HG02763 (cell line): ENCODE measurements around the gene CFLAR.
A peak's percentile ranks its signal among the peaks of the same experiment; 100 is the strongest.
"Not testable (repeated sequence)": the region's sequence is repeated elsewhere in the genome, so short reads cannot be mapped to it uniquely, and the experiment has no call there.

ENCODE experiments used
- ATAC-seq: cut with Tn5 transposase; IDR thresholded peaks from one replicate; pipeline ENCODE4 v1.9.1; 2021; ENCODE audit warnings: mild to moderate bottlenecking, moderate library complexity; ENCODE audit not compliant: unreplicated experiment

CFLAR gene

DNA sequence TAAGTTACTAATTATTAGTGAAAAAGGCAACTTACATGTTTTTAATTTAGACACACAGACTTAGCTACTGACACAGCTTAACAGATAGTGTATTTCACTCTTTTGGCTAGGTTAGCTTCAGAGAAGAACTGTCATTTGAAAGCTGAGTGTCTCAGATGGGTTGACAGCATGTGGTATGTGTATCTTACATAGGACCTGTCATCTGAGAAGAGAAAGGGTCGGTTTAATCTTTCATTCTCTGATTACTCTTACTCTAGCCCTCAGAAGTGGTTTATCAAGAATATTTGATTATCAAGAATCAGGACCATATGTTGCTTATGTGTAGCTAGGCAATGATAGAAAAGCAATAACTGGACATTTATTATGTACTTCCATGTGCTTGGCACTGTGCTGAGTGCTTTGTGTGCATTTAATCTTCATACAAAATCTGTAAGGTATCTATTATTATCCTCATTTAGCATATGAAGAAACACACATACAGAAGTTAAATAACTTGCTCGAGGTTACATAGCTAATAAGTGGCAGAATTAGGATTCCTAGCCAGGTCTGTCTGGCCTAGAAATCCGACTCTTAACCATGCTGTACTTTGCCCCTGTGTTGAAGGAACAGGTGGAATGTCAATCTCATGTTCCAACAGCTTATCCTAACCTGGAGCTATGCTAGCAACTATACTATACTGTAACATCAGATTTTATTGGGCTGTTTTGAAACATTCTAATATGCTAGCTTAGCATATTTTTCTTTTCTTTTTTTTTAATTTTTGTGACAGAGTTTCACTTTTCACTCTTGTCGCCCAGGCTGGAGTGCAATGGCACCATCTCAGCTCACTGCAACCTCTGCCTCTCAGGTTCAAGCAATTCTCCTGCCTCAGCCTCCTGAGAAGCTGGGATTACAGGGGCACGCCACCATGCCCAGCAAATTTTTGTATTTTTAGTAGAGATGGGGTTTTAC is 28.4 kb downstream of the CFLAR start:
- no peak for ATAC-seq

DNA sequence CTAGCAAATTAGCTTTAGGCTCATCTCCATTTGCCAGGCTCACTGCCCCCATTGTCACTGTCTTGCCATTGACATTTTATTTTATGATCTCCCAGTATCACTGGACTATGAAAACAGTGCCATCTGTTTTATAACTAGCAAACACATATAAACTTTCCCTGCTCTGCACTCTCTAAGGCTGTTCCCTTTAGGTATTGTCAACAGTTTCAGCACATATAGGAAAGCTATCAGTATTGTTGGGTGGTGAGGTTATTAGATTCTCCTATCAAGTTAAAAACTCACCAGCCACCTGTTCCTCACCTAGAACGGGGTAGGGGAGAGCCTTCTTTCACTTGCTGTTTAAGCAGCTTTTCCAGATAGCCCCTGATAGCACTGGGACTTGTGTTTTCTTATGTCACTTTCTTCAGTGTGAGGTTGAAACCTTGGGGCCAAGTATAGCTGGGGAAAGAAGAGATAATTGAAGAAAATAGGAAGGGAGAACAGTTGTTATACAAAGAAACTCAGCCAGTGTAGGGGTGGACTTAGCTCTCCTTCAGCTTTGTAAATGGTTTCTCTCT is 32.5 kb downstream of the CFLAR start:
- ATAC-seq = no peak

DNA sequence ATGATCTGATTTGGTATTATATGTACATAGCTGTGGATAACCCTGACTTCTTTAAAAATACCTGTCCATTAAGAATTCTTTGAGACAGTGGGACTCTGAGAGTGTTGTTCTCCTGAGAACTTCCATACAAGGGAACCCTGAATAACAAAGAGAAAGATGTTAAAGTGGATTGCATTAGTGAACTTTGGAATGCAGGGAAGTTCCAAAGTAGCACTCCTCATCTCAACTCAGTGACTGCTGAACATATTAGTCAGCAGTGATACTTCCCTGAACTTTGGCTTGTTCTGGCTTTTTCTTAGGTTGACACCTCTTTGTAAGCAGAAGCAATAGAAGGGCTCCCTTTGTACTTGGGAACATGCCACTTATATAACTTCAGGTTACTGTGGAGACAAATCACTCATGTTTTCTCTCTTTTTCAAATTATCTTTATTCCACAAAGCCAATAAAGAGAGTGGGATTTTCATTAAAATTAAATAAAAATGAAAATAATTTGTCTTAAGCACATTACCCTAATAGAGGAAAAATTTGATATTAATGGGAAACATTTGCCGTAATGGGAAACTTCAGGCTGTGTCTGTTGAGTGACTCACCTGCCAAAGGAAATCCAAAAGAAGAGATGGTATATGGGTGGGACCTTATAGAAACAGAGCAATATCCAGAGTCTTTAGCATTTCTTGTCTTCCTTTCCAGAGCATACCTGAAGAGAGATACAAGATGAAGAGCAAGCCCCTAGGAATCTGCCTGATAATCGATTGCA is 33.3 kb downstream of the CFLAR start:
- no peak for ATAC-seq

DNA sequence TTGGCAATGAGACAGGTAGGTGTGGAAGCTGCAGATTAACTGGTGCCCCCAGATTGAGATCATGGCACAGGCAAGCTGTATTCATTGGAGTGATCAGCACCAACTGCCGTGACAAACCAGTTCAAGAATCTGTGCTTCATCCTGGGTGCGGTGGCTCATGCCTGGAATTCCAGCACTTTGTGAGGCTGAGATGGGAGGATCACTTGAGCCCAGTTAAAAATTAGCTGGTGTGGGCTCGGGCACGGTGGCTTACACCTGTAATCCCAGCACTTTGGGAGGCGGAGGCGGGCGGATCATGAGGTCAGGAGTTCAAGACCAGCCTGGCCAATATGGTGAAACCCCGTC is 33.8 kb downstream of the CFLAR start:
- ATAC-seq = not testable (repeated sequence)

DNA sequence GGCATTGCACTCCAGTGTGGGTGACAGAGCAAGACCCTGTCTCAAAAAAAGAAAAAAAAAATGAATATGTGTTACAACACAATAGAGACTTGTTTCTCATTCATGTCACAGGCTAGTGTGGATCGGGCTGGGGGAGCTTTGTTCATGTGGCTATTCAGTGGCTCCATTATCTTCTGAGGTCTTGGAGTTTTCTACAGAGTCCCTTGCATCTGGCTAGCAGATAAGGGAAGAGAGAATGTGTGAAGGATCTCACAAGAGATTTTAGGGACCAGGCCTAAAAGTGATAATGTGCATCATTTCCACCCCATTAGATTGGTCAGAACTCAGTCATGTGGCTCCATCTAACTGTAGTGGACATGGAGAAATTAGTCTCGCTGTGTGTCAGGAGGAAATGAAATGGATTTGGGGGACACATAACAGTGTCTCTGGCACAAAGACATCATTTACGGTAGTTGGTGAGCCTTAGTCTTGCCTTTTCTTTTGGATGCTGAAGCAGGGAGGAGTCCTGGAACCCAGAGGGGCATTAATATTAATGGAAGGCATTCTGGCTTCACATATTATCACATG is 34.6 kb downstream of the CFLAR start:
- ATAC-seq = no peak

DNA sequence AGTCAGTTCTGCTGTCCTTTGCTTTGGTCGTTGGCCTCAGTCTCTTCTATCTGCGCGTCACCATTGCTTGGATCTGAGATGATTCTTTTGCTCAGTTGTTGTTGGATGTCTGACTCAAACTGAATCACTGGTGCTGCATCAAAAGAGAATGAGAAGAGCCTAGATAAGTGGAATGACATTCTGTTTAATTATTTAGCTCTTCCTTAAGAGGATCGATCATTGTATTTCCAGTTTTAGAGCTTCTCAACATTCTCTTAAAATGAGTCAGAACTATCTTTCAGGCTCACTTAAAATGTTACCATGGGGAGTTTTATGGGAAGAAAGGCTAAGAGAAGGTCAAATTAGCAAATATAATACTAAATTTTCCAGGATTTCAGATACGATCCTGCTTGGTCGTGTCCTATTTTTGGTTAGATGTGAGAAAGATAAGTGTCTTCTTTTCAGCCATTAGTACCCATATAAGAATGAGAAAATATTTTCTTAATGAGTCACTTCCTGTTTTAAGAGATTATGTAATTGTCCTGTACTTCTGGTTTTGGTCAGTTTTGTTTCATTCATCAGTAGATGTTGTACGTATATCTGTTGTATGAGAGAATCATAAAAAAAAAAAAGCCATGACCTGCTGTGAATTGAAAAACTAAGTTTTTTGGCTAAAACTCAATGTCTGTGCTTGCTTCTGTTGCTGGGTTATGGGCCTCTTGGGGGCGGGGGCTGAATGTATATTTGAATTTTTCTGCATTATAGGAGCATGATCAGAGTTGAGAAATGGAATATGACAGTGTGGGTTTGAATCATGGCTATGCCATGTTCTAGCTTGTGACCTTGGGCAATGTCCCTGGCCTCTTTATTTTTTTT is 35.4 kb downstream of the CFLAR start:
- no peak for ATAC-seq

DNA sequence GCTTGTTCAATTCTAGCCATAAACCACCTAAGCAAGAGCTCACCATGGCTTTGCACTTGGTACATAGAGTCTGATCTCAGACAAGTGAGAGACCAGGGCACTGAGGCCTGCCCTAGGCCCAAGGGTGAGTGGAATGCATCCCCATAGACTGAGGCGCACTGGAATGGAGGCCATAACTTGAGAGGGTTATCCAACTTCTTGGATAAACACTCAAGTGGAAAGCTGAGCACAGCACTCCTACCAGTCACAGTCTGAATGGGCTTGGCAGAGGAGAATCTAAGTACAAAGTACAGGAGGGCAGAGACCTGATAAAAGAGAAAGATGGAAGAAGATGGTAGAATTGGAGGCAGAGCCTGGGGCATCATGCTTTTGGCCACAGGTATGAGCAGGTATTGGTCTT is 36.6 kb downstream of the CFLAR start:
- ATAC-seq = no peak

DNA sequence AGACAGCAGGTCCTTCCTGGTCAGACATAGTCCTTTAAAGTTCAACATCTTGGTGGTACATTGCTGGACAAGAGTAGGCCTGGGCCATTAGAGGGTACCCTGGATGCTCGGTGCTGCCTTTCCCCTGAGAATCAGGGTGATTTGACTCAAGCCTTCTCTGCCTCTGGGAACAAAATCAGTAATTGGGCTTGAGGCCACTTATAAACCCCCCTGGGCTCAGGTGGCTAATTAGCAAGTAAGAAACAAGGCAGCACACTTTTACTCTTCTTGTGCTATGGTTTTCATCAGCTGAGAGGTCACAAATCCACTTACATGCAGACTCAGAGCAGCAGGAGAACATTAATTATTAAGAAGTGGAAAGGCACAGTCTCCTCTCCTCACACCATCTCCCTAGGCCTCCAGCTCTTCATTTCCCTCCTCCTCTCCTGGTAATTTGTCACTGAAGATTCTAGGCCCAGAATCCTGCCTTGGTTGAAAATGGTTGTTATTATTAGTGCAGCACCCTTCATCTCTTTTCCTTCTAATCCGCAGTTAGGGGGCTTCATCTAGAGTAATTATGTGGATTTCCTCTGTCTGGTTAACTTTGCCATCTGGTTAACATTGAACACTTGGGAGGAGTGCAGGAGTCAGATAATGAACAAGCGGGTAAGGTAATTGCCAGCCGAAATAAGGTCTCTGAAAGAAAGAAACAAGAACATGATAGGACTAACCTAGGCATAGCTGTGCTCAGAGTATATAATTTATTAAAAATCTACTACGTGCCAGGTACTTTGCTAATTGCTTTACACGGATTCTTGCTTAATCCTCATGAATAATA is 37.2 kb downstream of the CFLAR start:
- no peak for ATAC-seq

DNA sequence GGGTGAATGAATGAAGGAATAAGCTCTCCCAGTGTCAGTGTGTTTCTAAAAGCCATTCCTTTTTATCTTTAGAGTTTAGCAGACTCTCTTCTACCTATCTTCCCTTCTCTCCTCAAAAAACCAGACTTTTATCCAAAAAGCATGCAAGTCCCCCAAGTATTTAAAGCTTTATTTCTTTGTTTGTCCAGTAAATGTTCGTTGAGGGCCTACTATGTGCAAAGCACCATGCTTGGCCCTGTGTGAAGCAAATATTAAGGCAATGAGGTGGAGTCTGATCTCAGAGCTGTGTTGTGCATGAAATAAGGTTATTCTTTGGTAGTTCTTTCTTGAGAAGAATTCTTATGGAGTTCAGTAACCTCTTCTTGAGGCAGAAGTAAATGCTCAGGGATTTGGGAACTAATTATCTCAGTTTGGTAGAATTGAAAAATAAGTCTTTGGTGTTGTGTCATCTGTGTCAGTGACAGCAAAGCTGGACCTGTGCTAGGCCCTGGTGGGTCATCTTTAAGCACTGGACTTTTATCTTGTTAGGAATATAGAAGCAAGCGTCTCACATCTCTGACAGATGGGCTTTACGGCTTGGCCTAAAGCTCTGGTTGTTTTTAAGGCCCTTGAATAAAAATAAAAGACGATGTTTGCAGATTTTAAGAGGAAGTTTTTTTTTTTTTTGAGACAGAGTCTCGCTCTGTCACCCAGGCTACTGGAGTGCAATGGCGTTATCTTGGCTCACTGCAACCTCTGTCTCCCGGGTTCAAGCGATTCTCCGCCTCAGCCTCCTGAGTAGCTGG is 38.8 kb downstream of the CFLAR start:
- no peak for ATAC-seq

DNA sequence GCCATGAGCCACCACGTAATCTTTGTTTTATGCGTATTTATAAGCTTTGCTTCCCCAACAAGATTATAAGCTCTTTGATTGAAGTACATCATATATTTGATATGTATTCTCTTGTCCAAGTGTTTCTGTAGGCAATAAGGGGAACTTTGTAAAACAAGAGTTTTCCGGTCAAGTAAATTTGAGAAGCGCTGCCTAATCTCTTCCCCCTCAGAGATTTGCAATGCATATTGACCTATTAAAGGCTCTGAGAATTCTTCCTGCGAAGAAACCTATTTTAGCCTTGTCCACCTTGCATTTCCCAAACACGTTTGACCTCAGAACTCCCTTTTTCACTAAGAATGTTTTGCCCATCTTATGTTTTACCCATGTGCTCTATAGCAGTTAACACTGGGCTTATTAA is 40.1 kb downstream of the CFLAR start:
- ATAC-seq = no peak

DNA sequence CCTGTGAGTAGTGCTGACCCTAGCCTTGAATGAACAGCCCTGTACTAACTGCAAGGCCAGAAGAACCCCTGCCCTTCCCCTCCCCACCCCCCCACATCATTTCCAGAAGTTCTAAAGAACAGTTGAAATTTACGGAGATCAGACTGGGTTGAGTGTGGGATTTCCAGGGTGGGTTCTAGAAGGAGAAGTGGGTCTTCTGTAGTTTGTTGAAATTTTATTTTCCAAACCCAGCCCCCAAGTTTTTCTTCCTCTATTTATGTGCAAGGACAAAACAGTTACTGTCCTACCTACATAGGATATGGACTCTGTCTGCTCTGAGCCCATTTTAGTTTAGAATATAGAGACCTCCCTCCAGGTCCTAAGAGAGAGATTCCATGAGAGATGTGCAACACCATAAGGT is 40.7 kb downstream of the CFLAR start:
- no peak for ATAC-seq

DNA sequence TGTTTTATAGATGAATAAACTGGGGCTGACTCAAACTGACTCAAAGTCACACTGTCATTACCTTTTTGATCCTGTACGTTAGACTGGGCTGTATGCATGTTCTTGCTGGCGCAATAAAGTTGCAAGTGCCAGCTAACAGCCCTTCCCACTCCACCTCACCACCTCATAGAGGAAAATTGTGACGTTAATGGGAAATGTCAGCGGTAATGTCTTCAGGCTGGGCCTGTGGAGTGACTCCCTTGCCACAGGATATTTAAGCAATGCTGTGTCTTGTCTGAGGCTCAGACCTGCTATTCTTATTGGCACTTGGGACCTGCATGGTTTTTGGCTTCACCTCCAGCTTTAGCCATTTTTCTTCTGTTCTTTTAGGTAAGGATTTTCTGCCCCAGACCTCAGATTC is 41.7 kb downstream of the CFLAR start:
- peak; percentile 13 for ATAC-seq

DNA sequence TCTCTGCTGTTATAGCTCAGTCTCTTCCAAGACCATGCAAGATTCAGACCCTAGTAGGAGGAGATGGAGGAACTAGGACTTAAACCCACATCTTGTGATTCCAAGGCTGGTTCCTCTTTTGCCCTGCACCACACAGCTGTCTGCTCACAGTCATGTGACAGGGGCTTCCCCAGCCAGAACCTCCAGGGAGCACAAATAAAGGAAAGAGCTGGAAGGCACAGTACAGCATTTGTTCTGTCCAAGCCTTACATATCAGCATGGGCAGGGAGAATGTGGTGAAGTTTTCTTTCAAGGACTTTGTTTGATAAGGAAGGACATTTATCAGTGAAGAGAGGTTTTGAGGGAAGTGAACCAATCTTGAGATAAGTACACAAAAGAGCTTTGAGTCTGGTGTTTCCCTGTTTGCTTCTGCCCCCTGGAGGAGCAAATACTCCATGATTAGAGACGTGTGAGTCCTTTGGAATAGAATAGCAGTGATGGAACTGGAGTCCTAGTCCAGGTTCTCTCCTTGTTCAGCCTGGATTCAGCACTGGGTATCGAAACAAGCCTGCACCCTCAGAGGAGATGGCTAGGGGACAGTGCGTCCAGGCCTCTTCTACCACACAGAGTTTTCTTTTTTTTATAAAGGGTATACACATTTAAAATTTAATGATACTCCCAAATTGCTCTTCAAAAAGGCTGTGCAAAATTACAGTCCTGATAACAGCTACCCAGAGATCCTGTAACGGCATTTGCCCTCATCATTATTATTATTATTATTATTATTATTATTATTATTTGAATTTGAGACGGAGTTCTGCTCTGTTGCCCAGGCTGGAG is 42.4 kb downstream of the CFLAR start:
- peak; percentile 93 for ATAC-seq

DNA sequence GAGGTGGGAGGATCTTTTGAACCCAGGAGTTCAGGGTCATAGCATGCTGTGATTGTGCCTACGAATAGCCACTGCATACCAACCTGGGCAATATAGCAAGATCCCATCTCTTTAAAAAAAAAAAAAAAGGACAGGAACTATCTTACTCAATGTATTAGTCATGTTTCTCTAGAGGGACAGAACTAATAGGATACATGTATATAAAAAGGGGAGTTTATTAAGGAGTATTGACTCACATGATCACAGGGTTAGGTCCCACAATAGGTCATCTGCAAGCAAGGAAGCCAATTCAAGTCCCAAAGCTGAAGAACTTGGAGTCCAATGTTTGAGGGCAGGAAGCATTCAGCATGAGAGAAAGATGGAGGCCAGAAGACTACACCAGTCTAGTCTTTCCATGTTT is 48.2 kb downstream of the CFLAR start:
- no peak for ATAC-seq

DNA sequence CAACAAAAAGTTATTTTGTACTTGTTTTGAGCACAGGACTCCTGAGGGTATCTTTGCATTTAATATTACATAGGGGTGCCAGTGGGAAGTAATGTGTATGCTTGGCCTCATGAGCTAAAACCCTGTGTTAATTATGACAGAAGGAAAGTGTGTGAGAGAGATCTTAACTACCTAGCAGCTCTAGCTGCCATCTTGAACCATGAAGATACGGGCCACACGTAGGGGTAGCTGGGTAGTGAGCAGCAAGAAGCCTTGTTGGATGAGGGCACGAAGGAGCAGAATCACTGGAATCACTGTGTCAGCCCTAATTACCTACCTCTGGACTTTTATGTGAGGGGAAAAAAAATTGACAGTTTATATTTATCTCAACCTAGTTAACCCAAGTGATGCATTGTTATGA is 51.6 kb downstream of the CFLAR start:
- ATAC-seq = no peak

DNA sequence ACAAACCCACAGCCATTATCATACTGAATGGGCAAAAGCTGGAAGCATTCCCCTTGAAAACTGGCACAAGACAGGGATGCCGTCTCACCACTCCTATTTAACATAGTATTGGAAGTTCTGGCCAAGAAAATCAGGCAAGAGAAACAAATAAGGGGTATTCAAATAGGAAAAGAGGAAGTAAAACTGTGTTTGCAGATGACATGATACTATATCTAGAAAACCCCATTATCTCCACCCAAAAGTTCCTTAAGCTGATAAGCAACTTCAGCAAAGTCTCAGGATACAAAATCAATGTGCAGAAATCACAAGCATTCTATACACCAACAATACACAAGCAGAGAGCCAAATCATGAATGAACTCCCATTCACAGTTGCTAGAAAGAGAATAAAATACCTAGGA is 52.5 kb downstream of the CFLAR start:
- not testable (repeated sequence) for ATAC-seq

DNA sequence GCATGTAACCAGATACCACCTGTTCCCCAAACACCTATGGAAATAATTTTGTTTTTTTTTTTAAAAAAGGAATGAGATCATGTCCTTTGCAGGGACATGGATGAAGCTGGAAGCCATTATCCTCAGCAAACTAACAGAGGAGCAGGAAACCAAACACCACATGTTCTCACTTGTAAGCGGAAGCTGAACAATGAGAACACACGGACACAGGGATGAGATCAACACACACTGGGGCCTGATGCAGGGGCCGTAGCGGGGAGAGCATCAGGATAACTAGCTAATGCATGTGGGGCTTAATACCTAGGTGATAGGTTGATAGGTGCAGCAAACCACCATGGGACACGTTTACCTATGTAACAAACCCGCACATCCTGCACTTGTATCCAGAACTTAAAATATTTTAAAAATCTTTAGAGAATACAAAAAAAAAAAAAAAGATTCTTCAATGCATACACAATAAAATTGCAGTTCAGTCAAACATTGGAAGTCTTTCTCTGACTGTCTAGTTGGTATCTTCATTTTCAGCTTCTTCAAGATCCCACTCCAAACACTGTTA is 55.4 kb downstream of the CFLAR start:
- ATAC-seq = no peak

DNA sequence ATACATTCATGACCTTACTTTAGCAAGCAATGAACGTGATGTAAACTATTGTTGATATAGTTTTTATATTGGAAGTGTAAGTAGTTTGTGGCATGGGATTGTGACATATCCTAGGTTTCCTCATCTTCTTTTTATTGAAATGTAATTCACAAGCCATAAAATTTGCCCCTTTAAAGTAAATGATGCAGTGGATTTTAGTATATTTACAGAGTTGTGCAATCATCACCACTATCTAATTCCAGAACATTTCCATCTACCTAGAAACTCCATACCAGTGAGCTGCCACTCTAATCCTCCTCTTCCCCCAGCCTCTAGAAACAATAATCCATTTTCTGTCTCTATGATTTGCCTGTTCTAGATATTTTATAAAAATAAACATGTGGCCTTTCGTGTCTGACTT is 56.3 kb downstream of the CFLAR start:
- ATAC-seq = no peak
